Motor neuron (in vitro differentiated cells): ENCODE data around the gene RAB19. TPM values are rescaled to one million over a fixed set of nuclear protein-coding genes. Genes with fewer than 3 reads are reported as not detected.
"Not testable (repeated sequence)": the region's sequence is repeated elsewhere in the genome, so short reads cannot be mapped to it uniquely, and the experiment has no call there.

Experiments
- ATAC-seq, 8 experiments: fragments of 200-7000 bp; cut with Tn5 transposase; replicated peaks in 6 of 8; 2 replicates each; pipeline ENCODE4 v1.8.0; 2021; ENCODE audit warnings: mild to moderate bottlenecking in 8 of 8, moderate library complexity in 8 of 8
- H3K27ac ChIP-seq, 2 donors: fragments of 250-450 bp; sonication (Bioruptor Pico); 2 replicates each; pipeline ENCODE4 v1.9.0; 2021; ENCODE audit warnings: antibody characterized with exemption in 2 of 2, mild to moderate bottlenecking in 2 of 2, moderate library complexity in 1 of 2
- H3K4me1 ChIP-seq, 2 donors: fragments of 250-450 bp; sonication (Bioruptor Pico); replicated peaks in 1 of 2; 2 replicates each; pipeline ENCODE4 v1.6.1; 2021; ENCODE audit warnings: antibody characterized with exemption in 2 of 2, mild to moderate bottlenecking in 2 of 2, moderate library complexity in 1 of 2
- H3K4me3 ChIP-seq, 5 donors: fragments of 250-450 bp; sonication (Bioruptor Pico); 2 replicates each; pipeline ENCODE4 v1.9.0; 2021; ENCODE audit warnings: antibody characterized with exemption in 5 of 5, mild to moderate bottlenecking in 5 of 5, moderate library complexity in 4 of 5
- WGBS, 10 experiments: fragments of 450-650 bp; shearing (Covaris generic); methylation state at CpG; one replicate each; pipeline ENCODE4 v1.0.0; 2022; 5-methylcytosine and 5-hydroxymethylcytosine counted together
- in situ Hi-C, 9 experiments: fragments of 400-800 bp; cut with MboI; loops; one replicate each; pipeline ENCODE4 v1.15.0; 2021; ENCODE audit warnings: low sequenced_read_pairs in 9 of 9, low pct_unique_long_range_greater_than_20kb in 2 of 9; ENCODE audit not compliant: unreplicated experiment in 9 of 9
- total RNA-seq, 8 experiments: library from RNA; unstranded; fragments of 300-600 nt; gene quantifications; 2 replicates each; pipeline versions ENCODE4 v1.2.3 to v1.2.4, GENCODE V29; 2022

The RAB19 gene
- total RNA-seq, 8 experiments from 2014 or later: not detected

- Histone ChIP-seq H3K27ac (no peak overlapping the region), H3K4me3 (no peak overlapping the region), H3K4me1 (no peaks in the 10 kb centered on the region)
- ATAC-seq: no peak
- in situ Hi-C loops: no loop called here
- WGBS, 10 experiments: 83 to 100% (median 100%) methylated on average over 1 to 4 of the region's 4 CpGs; no CpG with 5 or more reads in 3 of the 10 experiments
Measured at GRCh38 chr7:140390034-140390433, 13.8 kb upstream of the RAB19 start.

GRCh38 chr7:140390466-140391190 is 13.2 kb upstream of the RAB19 start:
- Histone ChIP-seq H3K4me3 (no peak overlapping the region), H3K4me1 (no peaks in the 10 kb centered on the region), H3K27ac (no peak overlapping the region)
- whole genome bisulfite sequencing, 10 experiments: 81 to 100% (median 93%) methylated on average over 1 to 7 of the region's 8 CpGs; no CpG with 5 or more reads in 1 of the 10 experiments
- in situ Hi-C loops: no loop called here
- no peak for ATAC-seq

- 25 to 100% (median 100%) methylated on average over 1 of the region's 1 CpG; no CpG with 5 or more reads in 5 of the 10 experiments for WGBS, 10 experiments
- in situ Hi-C loops: no loop called here
- H3K27ac ChIP-seq: no peak overlapping the region
- peaks cover 0 to 3% of the 10 kb centered on the region in 2 donors for H3K4me1 ChIP-seq
- no peak overlapping the region for H3K4me3 ChIP-seq
- ATAC-seq: no peak
Measured at GRCh38 chr7:140391634-140392033, 12.2 kb upstream of the RAB19 start.

GRCh38 chr7:140393756-140394306 is 10.0 kb upstream of the RAB19 start:
- H3K27ac ChIP-seq: no peak overlapping the region
- WGBS, 10 experiments: 83 to 100% (median 95%) methylated on average over 2 to 7 of the region's 12 CpGs; no CpG with 5 or more reads in 5 of the 10 experiments
- H3K4me3 ChIP-seq: no peak overlapping the region
- in situ Hi-C loops: no loop called here
- peaks cover 4 to 5% of the 10 kb centered on the region in 2 donors for H3K4me1 ChIP-seq
- no peak for ATAC-seq

GRCh38 chr7:140397784-140398750 is 5.8 kb upstream of the RAB19 start, which contains the start of gene SLC37A3:
TSS of gene SLC37A3 (minus strand) at chr7:140398530. CDS start at chr7:140382526, 16,004 bp downstream.
- H3K4me1 ChIP-seq: peaks cover 4 to 5% of the 10 kb centered on the region in 2 donors
- ATAC-seq: peak; percentile 88 to 99 (median 98)
- peak within 1 kb of the TSS; percentile 80 to 100 (median 99) for H3K4me3 ChIP-seq
- in situ Hi-C loops: no loop called here
- WGBS, 10 experiments: 0 to 3% (median 0%) methylated on average over 1 to 16 of the region's 66 CpGs; no CpG with 5 or more reads in 1 of the 10 experiments
- H3K27ac ChIP-seq: peak within 1 kb of the TSS; percentile 87 to 95

- Histone ChIP-seq H3K4me3 (peak overlapping the region in 3 of 5 donors; percentile 80 to 100 (median 98)), H3K27ac (no peak overlapping the region), H3K4me1 (peaks cover 4 to 5% of the 10 kb centered on the region in 2 donors)
- no peak for ATAC-seq
- WGBS, 10 experiments: 0 to 85% (median 60%) methylated on average over 1 to 8 of the region's 10 CpGs; no CpG with 5 or more reads in 3 of the 10 experiments
- in situ Hi-C loops: no loop called here
Measured at GRCh38 chr7:140398821-140399220, 5.0 kb upstream of the RAB19 start.

DNA sequence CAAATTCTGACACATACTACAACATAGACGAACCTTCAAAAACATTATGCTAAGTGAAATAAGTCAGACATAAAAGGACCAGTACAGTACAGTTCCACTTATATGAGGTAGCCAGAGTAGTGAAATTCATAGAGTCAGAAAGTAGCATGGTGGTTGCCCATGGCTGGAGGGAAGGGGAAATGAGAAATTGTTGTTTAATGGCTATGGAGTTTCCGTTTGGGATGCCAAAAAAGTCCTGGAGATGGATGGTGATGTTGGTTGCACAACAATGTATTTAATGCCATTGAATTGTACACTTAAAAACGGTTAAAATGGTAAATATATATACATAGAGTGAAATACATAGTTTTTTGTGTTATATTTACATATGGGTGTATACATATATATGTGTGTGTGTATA is 3.5 kb upstream of the RAB19 start:
- Histone ChIP-seq H3K4me3 (no peak overlapping the region), H3K4me1 (peaks cover 4 to 5% of the 10 kb centered on the region in 2 donors), H3K27ac (no peak overlapping the region)
- in situ Hi-C loops: no loop called here
- ATAC-seq: no peak
- 0 to 100% (median 68%) methylated on average over 1 to 3 of the region's 3 CpGs for WGBS, 10 experiments

- 8 to 88% (median 63%) methylated on average over 1 to 2 of the region's 2 CpGs for WGBS, 10 experiments
- H3K4me1 ChIP-seq: peaks cover 0 to under 1% of the 10 kb centered on the region in 2 donors
Measured at GRCh38 chr7:140402178-140402835, 1.6 kb upstream of the RAB19 start.

GRCh38 chr7:140404565-140405065 is 757 bp downstream of the RAB19 start:
- ATAC-seq: peak in 3 of 8 experiments; percentile 51 to 83 (median 62)
- WGBS, 10 experiments: 0 to 100% (median 50%) methylated on average over 1 to 3 of the region's 3 CpGs; no CpG with 5 or more reads in 2 of the 10 experiments
- H3K27ac ChIP-seq: no peak overlapping the region
- in situ Hi-C loops: no loop called here
- no peaks in the 10 kb centered on the region for H3K4me1 ChIP-seq
- H3K4me3 ChIP-seq: no peak overlapping the region

More at GRCh38 chr7:140402178-140402835, 1.6 kb upstream of the RAB19 start:
- in situ Hi-C loops: no loop called here
- peak in 2 of 8 experiments; percentile 11 to 27 for ATAC-seq
- H3K27ac ChIP-seq: no peak overlapping the region
- no peak overlapping the region for H3K4me3 ChIP-seq

DNA sequence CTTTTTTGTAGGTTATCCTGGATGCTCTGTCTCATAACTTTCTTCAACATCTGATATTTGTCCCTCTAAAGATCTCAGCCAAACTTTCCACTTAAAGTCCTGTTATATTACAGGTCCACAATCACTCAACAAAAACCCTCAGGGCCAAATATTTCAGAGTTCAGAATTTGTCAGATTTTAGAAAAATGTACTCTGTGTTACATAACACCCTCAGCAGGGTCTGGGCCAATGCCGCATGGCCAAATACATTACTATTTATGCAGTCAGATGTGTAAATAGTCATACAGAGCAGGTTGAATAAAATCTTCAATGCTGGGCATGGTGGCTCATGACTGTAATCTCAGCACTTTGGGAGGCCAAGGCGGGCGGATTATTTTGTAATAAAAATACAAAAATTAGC is 11.5 kb downstream of the RAB19 start:
- 83 to 100% (median 100%) methylated on average over 1 to 3 of the region's 3 CpGs; no CpG with 5 or more reads in 5 of the 10 experiments for WGBS, 10 experiments
- H3K4me3 ChIP-seq: no peak overlapping the region
- no peak overlapping the region for H3K27ac ChIP-seq
- in situ Hi-C loops: no loop called here
- H3K4me1 ChIP-seq: no peaks in the 10 kb centered on the region
- peak in 1 of 8 experiments; percentile 17 for ATAC-seq

GRCh38 chr7:140415816-140416215 is 12.0 kb downstream of the RAB19 start:
- ATAC-seq, H3K4me3 ChIP-seq, H3K27ac ChIP-seq, H3K4me1 ChIP-seq, in situ Hi-C loops: not testable (repeated sequence)
- 0 to 93% (median 93%) methylated on average over 1 to 6 of the region's 9 CpGs; no CpG with 5 or more reads in 6 of the 10 experiments for WGBS, 10 experiments

- Histone ChIP-seq H3K4me1 (no peaks in the 10 kb centered on the region), H3K27ac (no peak overlapping the region), H3K4me3 (no peak overlapping the region)
- no peak for ATAC-seq
- 71 to 94% (median 87%) methylated on average over 1 to 4 of the region's 8 CpGs; no CpG with 5 or more reads in 4 of the 10 experiments for WGBS, 10 experiments
- in situ Hi-C loops: no loop called here
Measured at GRCh38 chr7:140416560-140416959, 12.7 kb downstream of the RAB19 start.
